Renal cortex interstitium (tissue), 15 donors: ENCODE measurements around the gene OXNAD1. TPM values are rescaled to one million over a fixed set of nuclear protein-coding genes. Genes with fewer than 3 reads are reported as not detected.

ENCODE experiments used
- DNase-seq, 11 donors: peaks; one replicate each; pipeline ENCODE4 v3.0.0-alpha.2; 2013; ENCODE audit warnings: low read depth in 9 of 11, low spot score in 4 of 11; ENCODE audit errors: extremely low read depth in 1 of 11
- long read RNA-seq, 16 experiments: transcript quantifications; one replicate each; lab custom pipeline, GENCODE V29; 2026
- polyA plus RNA-seq, 3 donors: library from polyadenylated mRNA; unstranded; fragments of 120-200 nt; gene quantifications; one replicate each; pipeline ENCODE4 v1.2.1, GENCODE V29; 2013; ENCODE audit not compliant: insufficient read length in 3 of 3

Gene OXNAD1
- polyA plus RNA-seq: 10 to 100 TPM; 15.6 to 17.3 (median 16.3) TPM
- long read RNA-seq, donor 1, partial matches to known transcripts: 5 of 19 reads
- long read RNA-seq, donor 1, other reads (novel, unspliced or antisense): 8 of 19 reads
- long read RNA-seq, donor 2, partial matches to known transcripts: 0 of 3 reads
- long read RNA-seq, donor 2, other reads (novel, unspliced or antisense): 0 of 3 reads
- long read RNA-seq, donor 3, transcript OXNAD1-201 (9 exons, 3,929 nt): major isoform, 6 of 7 reads
- long read RNA-seq, donor 3, partial matches to known transcripts: 0 of 7 reads
- long read RNA-seq, donor 3, other reads (novel, unspliced or antisense): 0 of 7 reads
- long read RNA-seq, donor 4, partial matches to known transcripts: 0 of 2 reads
- long read RNA-seq, donor 4, other reads (novel, unspliced or antisense): 0 of 2 reads
- long read RNA-seq, donor 5: 0 reads
- long read RNA-seq, donor 6, partial matches to known transcripts: 0 of 12 reads
- long read RNA-seq, donor 6, other reads (novel, unspliced or antisense): 7 of 12 reads
- long read RNA-seq, donor 7, partial matches to known transcripts: 6 of 26 reads
- long read RNA-seq, donor 7, other reads (novel, unspliced or antisense): 15 of 26 reads
- long read RNA-seq, donor 8, partial matches to known transcripts: 0 of 11 reads
- long read RNA-seq, donor 8, other reads (novel, unspliced or antisense): 6 of 11 reads
- long read RNA-seq, donor 9, partial matches to known transcripts: 0 of 3 reads
- long read RNA-seq, donor 9, other reads (novel, unspliced or antisense): 0 of 3 reads
- long read RNA-seq, donor 10, partial matches to known transcripts: 0 of 11 reads
- long read RNA-seq, donor 10, other reads (novel, unspliced or antisense): 6 of 11 reads
- long read RNA-seq, donor 11, partial matches to known transcripts: 0 of 5 reads
- long read RNA-seq, donor 11, other reads (novel, unspliced or antisense): 0 of 5 reads
- long read RNA-seq, donor 12, partial matches to known transcripts: 0 of 2 reads
- long read RNA-seq, donor 12, other reads (novel, unspliced or antisense): 0 of 2 reads
- long read RNA-seq, donor 13, transcript OXNAD1-201 (9 exons, 3,929 nt): major isoform, 5 of 28 reads
- long read RNA-seq, donor 13, partial matches to known transcripts: 5 of 28 reads
- long read RNA-seq, donor 13, other reads (novel, unspliced or antisense): 17 of 28 reads
- long read RNA-seq, donor 14, partial matches to known transcripts: 0 of 6 reads
- long read RNA-seq, donor 14, other reads (novel, unspliced or antisense): 0 of 6 reads
- long read RNA-seq, donor 15, partial matches to known transcripts: 0 of 1 reads
- long read RNA-seq, donor 15, other reads (novel, unspliced or antisense): 0 of 1 reads
- long read RNA-seq, donor 16, transcript OXNAD1-201 (9 exons, 3,929 nt): major isoform, 8 of 84 reads
- long read RNA-seq, donor 16, partial matches to known transcripts: 31 of 84 reads
- long read RNA-seq, donor 16, other reads (novel, unspliced or antisense): 41 of 84 reads

GRCh38 chr3:16264708-16265454, at the start of gene OXNAD1, which contains the start of gene DPH3:
Gene OXNAD1 (plus strand): TSS chr3:16265212. CDS start chr3:16270953, 5,741 bp downstream.
Gene DPH3 (minus strand): TSS chr3:16264943. CDS start chr3:16264876, 67 bp downstream.
- peak; percentile 98 to 100 (median 99) for DNase-seq

GRCh38 chr3:16216373-16216935, 48.6 kb upstream of the OXNAD1 start:
- no peak for DNase-seq

- DNase-seq: no peak
Measured at GRCh38 chr3:16219777-16220176, 45.2 kb upstream of the OXNAD1 start.

- DNase-seq: no peak
Measured at GRCh38 chr3:16221990-16222389, 43.0 kb upstream of the OXNAD1 start.

- DNase-seq: no peak
Measured at GRCh38 chr3:16222547-16222946, 42.5 kb upstream of the OXNAD1 start.

GRCh38 chr3:16224325-16224724, 40.7 kb upstream of the OXNAD1 start:
- DNase-seq: no peak

- DNase-seq: no peak
Measured at GRCh38 chr3:16227566-16227965, 37.4 kb upstream of the OXNAD1 start.

- no peak for DNase-seq
Measured at GRCh38 chr3:16229681-16230080, 35.3 kb upstream of the OXNAD1 start.

- no peak for DNase-seq
Measured at GRCh38 chr3:16231983-16232382, 33.0 kb upstream of the OXNAD1 start.

- no peak for DNase-seq
Measured at GRCh38 chr3:16233806-16234205, 31.2 kb upstream of the OXNAD1 start.

GRCh38 chr3:16234281-16234680, 30.7 kb upstream of the OXNAD1 start:
- no peak for DNase-seq

- no peak for DNase-seq
Measured at GRCh38 chr3:16236030-16236639, 28.9 kb upstream of the OXNAD1 start.

- no peak for DNase-seq
Measured at GRCh38 chr3:16236856-16237393, 28.1 kb upstream of the OXNAD1 start.

- DNase-seq: no peak
Measured at GRCh38 chr3:16239086-16239770, 25.8 kb upstream of the OXNAD1 start.

- DNase-seq: no peak
Measured at GRCh38 chr3:16239780-16240179, 25.2 kb upstream of the OXNAD1 start.

- DNase-seq: no peak
Measured at GRCh38 chr3:16240229-16241023, 24.6 kb upstream of the OXNAD1 start.
